D341Med (cell line): ENCODE measurements around the gene CACNA1S.

Experiments
- DNase-seq: peaks from one replicate; pipeline ENCODE4 v3.0.0; 2012; ENCODE audit warnings: low spot score

The CACNA1S gene

GRCh38 chr1:201093962-201094361, 18.3 kb downstream of the CACNA1S start:
- DNase-seq: no peak

- no peak for DNase-seq
Measured at GRCh38 chr1:201093561-201093960, 18.7 kb downstream of the CACNA1S start.

GRCh38 chr1:201092738-201093137, 19.5 kb downstream of the CACNA1S start:
- DNase-seq: no peak

- DNase-seq: no peak
Measured at GRCh38 chr1:201091256-201091655, 21.0 kb downstream of the CACNA1S start.

GRCh38 chr1:201090541-201090940, 21.7 kb downstream of the CACNA1S start:
- no peak for DNase-seq

- no peak for DNase-seq
Measured at GRCh38 chr1:201089596-201089995, 22.6 kb downstream of the CACNA1S start.

- DNase-seq: no peak
Measured at GRCh38 chr1:201088901-201089525, 23.2 kb downstream of the CACNA1S start.

GRCh38 chr1:201088395-201088794, 23.8 kb downstream of the CACNA1S start:
- no peak for DNase-seq

GRCh38 chr1:201085902-201086735, 26.1 kb downstream of the CACNA1S start:
- DNase-seq: peak; percentile 92

GRCh38 chr1:201084295-201084694, 27.9 kb downstream of the CACNA1S start:
- no peak for DNase-seq

- DNase-seq: no peak
Measured at GRCh38 chr1:201083741-201084140, 28.5 kb downstream of the CACNA1S start.

GRCh38 chr1:201080135-201080534, 32.1 kb downstream of the CACNA1S start:
- no peak for DNase-seq

GRCh38 chr1:201077736-201078135, 34.5 kb downstream of the CACNA1S start:
- no peak for DNase-seq

GRCh38 chr1:201077116-201077515, 35.1 kb downstream of the CACNA1S start:
- no peak for DNase-seq

- no peak for DNase-seq
Measured at GRCh38 chr1:201076092-201076491, 36.1 kb downstream of the CACNA1S start.

- no peak for DNase-seq
Measured at GRCh38 chr1:201074018-201074417, 38.2 kb downstream of the CACNA1S start.

- no peak for DNase-seq
Measured at GRCh38 chr1:201072922-201073321, 39.3 kb downstream of the CACNA1S start.

- DNase-seq: no peak
Measured at GRCh38 chr1:201072149-201072548, 40.1 kb downstream of the CACNA1S start.

GRCh38 chr1:201069636-201070035, 42.6 kb downstream of the CACNA1S start:
- DNase-seq: no peak

- no peak for DNase-seq
Measured at GRCh38 chr1:201068976-201069375, 43.2 kb downstream of the CACNA1S start.

GRCh38 chr1:201066986-201067385, 45.2 kb downstream of the CACNA1S start:
- DNase-seq: no peak

GRCh38 chr1:201065686-201066085, 46.5 kb downstream of the CACNA1S start:
- DNase-seq: no peak

GRCh38 chr1:201064806-201065205, 47.4 kb downstream of the CACNA1S start:
- DNase-seq: no peak

GRCh38 chr1:201063145-201063544, 49.1 kb downstream of the CACNA1S start:
- no peak for DNase-seq
